ENCODE measurements around the gene SYNE3.

SYNE3 gene

GRCh38 chr14:95547626-95548327 lies 31.3 kb upstream of the SYNE3 start:
- no peak overlapping the region for H3K4me3 ChIP-seq (ENCODE audit: control insufficient read depth, low read depth, low read length)
- peak; percentile 29 for DNase-seq (ENCODE audit: low read depth)

DNA sequence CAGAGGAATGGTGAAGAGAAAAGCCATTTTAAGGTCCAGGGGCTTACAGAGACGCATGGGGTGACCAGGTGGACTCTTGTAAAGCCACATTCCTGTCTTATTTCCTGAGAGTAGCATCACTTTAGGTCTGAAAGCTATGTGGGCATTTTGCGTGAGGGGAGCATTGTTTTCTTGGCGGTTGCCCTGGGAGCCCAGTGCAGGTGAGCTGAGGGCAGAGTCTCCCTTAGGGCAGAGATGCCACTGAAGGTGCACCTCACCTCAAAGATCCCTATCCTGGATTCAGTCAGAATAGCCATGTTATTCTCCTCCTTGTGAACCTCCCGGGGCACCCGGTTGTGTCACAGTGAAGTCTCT lies 30.8 kb upstream of the SYNE3 start:
- no peak overlapping the region for H3K4me3 ChIP-seq (ENCODE audit: control insufficient read depth, low read depth, low read length)
- no peak for DNase-seq (ENCODE audit: low read depth)
- TF ChIP-seq CTCF (conservative IDR thresholded peaks at IDR 0.05; ENCODE audit: control insufficient read depth, insufficient read depth, low read depth, low read length), result no peak

More at GRCh38 chr14:95547626-95548327, 31.3 kb upstream of the SYNE3 start:
- no peak for TF ChIP-seq CTCF (conservative IDR thresholded peaks at IDR 0.05; ENCODE audit: control insufficient read depth, insufficient read depth, low read depth, low read length)

- DNase-seq (ENCODE audit: low read depth), result peak; percentile 98
- no peak overlapping the region for H3K4me3 ChIP-seq (ENCODE audit: control insufficient read depth, low read depth, low read length)
- TF ChIP-seq CTCF (conservative IDR thresholded peaks at IDR 0.05; ENCODE audit: control insufficient read depth, insufficient read depth, low read depth, low read length), result no peak
Observed at GRCh38 chr14:95545515-95546168, 29.2 kb upstream of the SYNE3 start.

- TF ChIP-seq CTCF (conservative IDR thresholded peaks at IDR 0.05; ENCODE audit: control insufficient read depth, insufficient read depth, low read depth, low read length), result no peak
- peak; percentile 62 for DNase-seq (ENCODE audit: low read depth)
- H3K4me3 ChIP-seq (ENCODE audit: control insufficient read depth, low read depth, low read length), result no peak overlapping the region
Observed at GRCh38 chr14:95544588-95544987, 28.1 kb upstream of the SYNE3 start.

GRCh38 chr14:95543021-95543420 lies 26.6 kb upstream of the SYNE3 start:
- TF ChIP-seq CTCF (conservative IDR thresholded peaks at IDR 0.05; ENCODE audit: control insufficient read depth, insufficient read depth, low read depth, low read length), result no peak
- DNase-seq (ENCODE audit: low read depth), result no peak
- H3K4me3 ChIP-seq (ENCODE audit: control insufficient read depth, low read depth, low read length), result no peak overlapping the region

DNA sequence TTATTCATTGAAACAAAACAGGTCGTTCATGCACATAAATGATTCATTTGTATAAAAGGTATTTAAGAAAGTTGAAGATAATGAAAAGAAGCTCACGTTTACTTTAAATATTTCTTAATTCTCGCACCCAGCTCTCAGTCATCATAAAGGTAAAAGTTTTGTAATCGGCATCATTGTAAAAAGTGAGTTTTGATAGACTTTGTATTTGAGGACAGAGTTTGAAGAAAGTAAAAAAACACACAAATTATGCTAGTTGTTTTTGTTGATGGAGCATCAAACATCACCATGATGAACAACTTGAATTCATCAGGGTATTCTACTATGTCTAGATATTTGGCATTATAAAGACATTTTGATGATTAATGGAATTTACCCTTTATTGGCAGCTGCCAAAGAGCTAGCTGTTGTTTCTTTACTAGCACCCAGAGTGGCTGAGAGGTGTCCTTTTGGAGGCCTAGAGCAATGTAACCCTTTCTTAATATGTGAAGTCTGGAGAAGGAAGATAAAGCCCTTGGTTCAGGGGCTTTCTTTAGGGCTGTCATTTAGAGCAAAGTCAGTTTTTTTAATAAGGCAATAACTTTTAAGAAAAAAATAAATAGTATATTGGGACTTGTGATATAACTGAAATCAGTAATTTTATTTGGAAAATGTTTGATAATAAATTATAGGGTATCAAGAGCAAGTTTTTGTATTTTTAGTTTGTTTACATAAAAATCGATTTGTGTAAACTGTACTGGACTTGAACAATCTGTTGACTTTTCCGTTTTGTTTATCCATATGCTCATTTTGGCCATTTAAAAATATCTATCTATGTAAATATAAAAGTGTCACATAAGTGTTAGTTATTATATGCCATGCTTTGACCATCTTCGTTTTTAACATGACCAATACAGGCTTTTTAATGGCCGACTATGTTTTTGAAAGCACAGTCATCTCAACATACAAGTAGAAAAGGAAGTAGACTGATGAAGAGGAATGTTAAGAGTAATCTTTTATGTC lies 25.8 kb upstream of the SYNE3 start:
- no peak for DNase-seq (ENCODE audit: low read depth)
- TF ChIP-seq CTCF (conservative IDR thresholded peaks at IDR 0.05; ENCODE audit: control insufficient read depth, insufficient read depth, low read depth, low read length), result no peak
- no peak overlapping the region for H3K4me3 ChIP-seq (ENCODE audit: control insufficient read depth, low read depth, low read length)

Data from fibroblast of mammary gland (primary cell).